ENCODE results near the gene CD99L2. TPM values are rescaled to one million over a fixed set of nuclear protein-coding genes. Genes with fewer than 3 reads are reported as not detected.

The CD99L2 gene
- total and polyA plus RNA-seq, 2 of the 8 experiments (the other 6 are each of a cell fraction or from before 2014, with no cell fraction given), result 8.0 to 8.5 TPM

DNA sequence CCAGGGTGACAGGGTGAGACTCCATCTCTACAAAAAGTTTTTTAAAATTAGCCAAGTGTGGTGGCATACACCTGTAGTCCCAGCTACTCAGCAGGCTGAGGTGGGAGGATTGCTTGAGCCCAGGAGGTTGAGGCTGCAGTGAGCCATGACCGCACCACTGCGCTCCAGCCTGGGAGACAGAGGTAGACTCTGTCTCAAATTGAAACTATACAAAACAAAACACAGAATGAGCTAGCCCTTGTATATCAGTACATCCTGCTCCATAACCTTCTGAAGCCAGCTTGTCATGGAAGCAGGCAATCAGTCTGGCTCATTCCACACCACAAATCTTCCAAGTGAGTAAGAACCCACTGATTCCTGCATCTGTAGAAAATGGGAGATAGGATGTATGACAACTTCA lies 49.0 kb downstream of the CD99L2 start:
- no peak overlapping the region for H4K91ac ChIP-seq (replicated peaks; ENCODE audit: insufficient read length, low read length)
- no peak overlapping the region for H3K4me2 ChIP-seq (ENCODE audit: insufficient read depth in 1 of 2, low read depth in 2 of 2, low read length in 2 of 2)
- no peak overlapping the region for H2BK15ac ChIP-seq (ENCODE audit: low read length)
- no peak overlapping the region for H2BK5ac ChIP-seq (ENCODE audit: low read depth, low read length)
- no peaks in the 10 kb centered on the region for H3K27me3 ChIP-seq (replicated peaks in 1 of 4; ENCODE audit: control insufficient read depth in 3 of 4, extremely low read depth in 1 of 4, insufficient read depth in 3 of 4, low read length in 3 of 4)
- no peaks in the 10 kb centered on the region for H3K9me3 ChIP-seq (ENCODE audit: insufficient read depth in 2 of 2, low read depth in 1 of 2, low read length in 1 of 2)
- no peaks in the 10 kb centered on the region for H3K4me1 ChIP-seq (replicated peaks in 1 of 4; ENCODE audit: control insufficient read depth in 3 of 4, insufficient read depth in 4 of 4, low read length in 3 of 4)
- no peak overlapping the region for H2BK12ac ChIP-seq (ENCODE audit: low read depth, low read length)
- ChIA-PET POLR2A (ENCODE audit: partially characterized antibody) (interaction anchor here (0.9 kb wide), 1 partner anchor 53 kb away, joined by 3 read pairs; no protein-coding TSS in a partner anchor), CTCF (ENCODE audit: partially characterized antibody) (interaction anchor here (0.5 to 1.5 kb wide), 2 partner anchors 14 to 153 kb away, joined by 4 to 5 read pairs; no protein-coding TSS in a partner anchor)
- no peaks in the 10 kb centered on the region; the same call in 1 of the 2 replicates for H3K79me1 ChIP-seq (ENCODE audit: low read depth, low read length)
- H3K56ac ChIP-seq (replicated peaks; ENCODE audit: insufficient read length, low read depth, low read length), result no peak overlapping the region
- H4K20me1 ChIP-seq (replicated peaks in 1 of 2; ENCODE audit: control insufficient read depth in 1 of 2, insufficient read depth in 2 of 2, low read length in 2 of 2), result peaks cover 0 to 2% of the 10 kb centered on the region in 2 experiments
- no peaks in the 10 kb centered on the region for H3K36me3 ChIP-seq (ENCODE audit: control insufficient read depth in 2 of 4, insufficient read depth in 4 of 4, low read length in 3 of 4)
- H3K23me2 ChIP-seq (ENCODE audit: low read depth, low read length), result no peaks in the 10 kb centered on the region
- WGBS, 2 experiments (ENCODE audit: extremely low coverage in 1 of 2, insufficient coverage in 1 of 2, insufficient read length in 1 of 2, insufficient replicate concordance in 2 of 2, low coverage in 1 of 2, low lambda C conversion rate in 2 of 2, missing lambda C conversion rate in 1 of 2), result 90% methylated on average over 2 of the region's 2 CpGs; no CpG with 5 or more reads in 1 of the 2 experiments
- H3K27ac ChIP-seq (ENCODE audit: low read depth, low read length), result no peak overlapping the region
- TF ChIP-seq PHF8 (conservative IDR thresholded peaks at IDR 0.05; ENCODE audit: low read depth, low read length) (no peak), GABPA (IDR thresholded peaks at IDR 0.05; ENCODE audit: borderline replicate concordance, insufficient read depth, low read length) (no peak), RXRA (IDR thresholded peaks at IDR 0.05; ENCODE audit: insufficient read depth, low read depth, low read length) (no peak), CBX8 (IDR thresholded peaks at IDR 0.05; ENCODE audit: borderline replicate concordance, low read depth, low read length) (no peak), CREB1 (IDR thresholded peaks at IDR 0.05) (no peak), YY1 (IDR thresholded peaks at IDR 0.05; ENCODE audit: low read depth, low read length) (no peak), EP300 (IDR thresholded peaks at IDR 0.05; ENCODE audit: borderline replicate concordance in 1 of 2, low read depth in 2 of 2, low read length in 2 of 2) (no peak), NANOG (IDR thresholded peaks at IDR 0.05; ENCODE audit: insufficient read depth, low read depth, low read length, poor library complexity, severe bottlenecking) (no peak), SP2 (IDR thresholded peaks at IDR 0.05; ENCODE audit: low read length) (no peak), CHD1 (IDR thresholded peaks at IDR 0.05; ENCODE audit: low read depth, low read length) (no peak), HDAC6 (IDR thresholded peaks at IDR 0.05; ENCODE audit: low read depth, low read length) (no peak), KDM4A (IDR thresholded peaks at IDR 0.05; ENCODE audit: low read depth, low read length, severe bottlenecking) (no peak), TAF1 (IDR thresholded peaks at IDR 0.05; ENCODE audit: low read depth, low read length) (no peak), SP4 (IDR thresholded peaks at IDR 0.05; ENCODE audit: low read length) (no peak)
- H3K23ac ChIP-seq (ENCODE audit: insufficient read length), result no peak overlapping the region
- no peak overlapping the region for H3K4me3 ChIP-seq (ENCODE audit: extremely low read depth in 1 of 4, insufficient read depth in 2 of 4, low read depth in 3 of 4, low read length in 4 of 4)
- no peak overlapping the region for H2BK20ac ChIP-seq (ENCODE audit: low read length)
- no peak overlapping the region for H2AFZ ChIP-seq (ENCODE audit: low read length)
- no peak overlapping the region for H2AK5ac ChIP-seq (ENCODE audit: low read depth, low read length)
- no peaks in the 10 kb centered on the region; a peak in 2 of 4 replicates for H3K79me2 ChIP-seq (ENCODE audit: control insufficient read depth in 1 of 2, insufficient read depth in 2 of 2, low read length in 2 of 2)
- H3K9ac ChIP-seq (replicated peaks in 1 of 4; ENCODE audit: extremely low read depth in 1 of 4, low read depth in 3 of 4, low read length in 3 of 4), result no peak overlapping the region
- FAIRE-seq, result no peak
- H3K14ac ChIP-seq (ENCODE audit: insufficient read length), result no peak overlapping the region
- H4K8ac ChIP-seq (ENCODE audit: extremely low read depth, insufficient read depth, low read length), result no peak overlapping the region
- no peak overlapping the region for H4K5ac ChIP-seq (ENCODE audit: insufficient read length, low read depth, low read length)
- DNase-seq (ENCODE audit: low read depth in 1 of 2, low spot score in 2 of 2), result no peak
- no peak overlapping the region for H3K18ac ChIP-seq (ENCODE audit: extremely low read depth, low read length)
- no peak overlapping the region for H3K4ac ChIP-seq (replicated peaks; ENCODE audit: insufficient read length, low read depth, low read length)
- no peak overlapping the region for H2BK120ac ChIP-seq (replicated peaks; ENCODE audit: low read depth, low read length)
